ENCODE data around the gene ZDHHC11.
"Not testable (repeated sequence)": the region's sequence is repeated elsewhere in the genome, so short reads cannot be mapped to it uniquely, and the experiment has no call there.

Gene ZDHHC11

DNA sequence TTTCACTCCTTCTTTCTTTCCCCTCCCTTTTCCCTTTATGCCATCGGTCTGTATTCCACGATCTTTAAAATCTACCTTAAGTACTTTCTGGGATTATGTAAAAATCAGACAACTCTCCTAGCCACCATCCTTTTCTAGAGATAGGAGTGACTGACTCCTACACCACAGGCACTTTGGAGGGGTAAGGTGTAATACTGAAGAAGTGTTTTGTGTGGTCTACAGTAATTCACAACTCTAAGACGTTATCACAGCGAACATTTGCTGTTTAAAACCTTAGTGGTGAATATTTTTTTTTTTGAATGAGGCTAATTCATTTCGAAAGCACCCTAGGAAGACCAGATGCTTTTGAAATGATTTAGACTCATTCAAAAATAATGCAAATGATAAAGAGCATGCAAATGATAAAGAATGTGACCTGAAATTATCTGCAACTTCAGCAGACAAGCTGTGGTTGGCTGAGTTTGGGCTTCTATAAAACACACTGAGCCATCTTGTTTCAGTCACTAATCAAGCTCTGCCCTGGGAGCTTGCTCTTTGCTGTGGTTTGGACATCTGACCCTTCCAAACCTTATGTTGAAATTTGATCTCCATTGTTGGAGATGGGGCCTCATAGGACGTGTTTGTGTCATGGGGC lies 52.2 kb downstream of the ZDHHC11 start:
- not testable (repeated sequence) for DNase-seq

DNA sequence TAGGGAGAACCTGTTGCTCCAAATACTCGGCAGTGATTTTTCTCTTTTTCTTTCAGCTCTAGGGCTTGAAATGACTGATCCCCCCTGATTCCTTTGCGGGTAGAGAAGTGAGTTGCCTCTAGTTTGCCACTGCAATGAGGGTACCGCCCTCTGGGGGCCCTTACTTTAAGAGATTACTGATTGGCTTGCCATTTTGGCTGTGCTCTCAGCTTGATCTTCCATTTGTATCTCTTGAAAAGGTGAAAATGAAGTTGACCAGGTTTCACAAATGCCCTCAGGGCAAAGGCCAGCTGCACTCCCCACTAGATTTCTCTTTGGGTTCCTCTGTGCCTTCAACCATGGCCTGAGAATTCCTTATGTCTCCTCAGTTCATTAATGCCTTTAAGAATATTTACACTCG lies 52.8 kb downstream of the ZDHHC11 start:
- not testable (repeated sequence) for DNase-seq

DNA sequence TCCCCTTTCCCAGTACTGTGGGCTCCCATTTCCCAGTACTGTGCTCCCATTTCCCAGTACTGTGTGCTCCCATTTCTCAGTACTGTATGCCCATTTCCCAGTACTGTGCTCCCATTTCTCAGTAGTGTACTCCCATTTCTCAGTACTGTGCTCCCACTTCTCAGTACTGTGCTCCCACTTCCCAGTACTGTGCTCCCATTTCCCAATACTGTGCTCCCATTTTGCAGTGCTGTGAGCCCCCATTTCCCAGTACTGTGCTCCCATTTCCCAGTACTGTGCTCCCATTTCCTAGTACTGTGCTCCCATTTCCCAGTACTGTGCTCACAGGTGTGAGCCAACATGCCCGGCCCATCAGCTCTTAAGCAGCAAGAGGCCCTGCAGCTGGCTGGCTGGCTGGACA lies 54.9 kb downstream of the ZDHHC11 start:
- DNase-seq, result not testable (repeated sequence)

DNA sequence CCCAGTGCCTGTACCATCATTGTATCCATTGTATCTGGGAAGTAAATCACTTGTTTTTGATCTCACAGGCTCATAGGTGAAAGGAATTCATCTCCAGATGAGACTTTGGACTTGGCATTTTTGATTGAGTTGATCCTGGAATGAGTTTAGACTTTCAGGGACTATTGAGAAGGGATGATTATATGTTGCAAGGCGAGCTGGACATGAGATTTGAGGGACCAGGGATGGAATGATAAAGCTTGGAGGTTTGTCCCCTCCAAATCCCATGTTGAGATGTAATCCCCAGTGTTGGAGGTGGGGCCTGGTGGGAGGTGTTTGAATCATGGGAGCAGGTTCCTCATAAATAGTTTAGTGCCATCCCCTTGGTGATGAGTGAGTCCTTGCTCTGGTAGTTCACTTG lies 55.8 kb downstream of the ZDHHC11 start:
- not testable (repeated sequence) for DNase-seq

DNA sequence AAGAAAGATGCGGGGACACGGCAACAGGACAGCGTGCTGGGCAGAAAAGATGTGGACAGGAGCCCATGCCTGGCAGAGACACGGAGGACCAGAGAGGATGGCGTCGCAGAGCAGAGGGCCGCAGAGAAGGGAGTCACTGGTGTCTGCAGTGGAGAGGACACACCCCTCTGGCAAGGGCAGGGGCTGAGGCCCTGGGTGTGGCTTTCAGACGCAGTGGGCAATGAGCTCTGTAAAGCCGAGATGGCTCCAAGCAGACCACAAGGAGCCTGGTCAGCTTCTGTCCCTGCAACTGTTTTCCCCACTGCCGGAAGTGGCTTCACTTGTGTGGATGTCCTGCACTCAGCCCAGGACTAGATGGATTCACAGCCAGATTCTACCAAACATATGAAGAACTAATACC lies 62.1 kb downstream of the ZDHHC11 start:
- DNase-seq, result not testable (repeated sequence)

DNA sequence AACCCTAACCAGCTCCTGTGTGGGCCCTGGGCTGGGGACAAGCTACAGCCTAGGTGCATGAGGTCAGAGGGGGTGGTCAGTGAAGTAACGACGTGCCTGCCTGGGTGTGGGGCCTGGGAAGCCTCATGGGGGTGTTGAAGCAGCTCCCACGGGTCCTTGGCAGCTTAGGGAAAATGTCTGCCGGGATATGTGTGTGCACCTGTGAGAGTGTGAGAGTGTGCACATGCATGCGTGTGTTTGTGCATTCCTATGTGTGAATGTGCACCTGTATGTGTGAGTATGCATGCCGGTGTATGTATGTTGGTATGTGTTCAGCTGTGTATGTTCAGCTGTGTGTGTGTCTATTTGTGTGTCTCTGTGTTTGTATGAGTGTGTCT lies 62.9 kb downstream of the ZDHHC11 start:
- not testable (repeated sequence) for DNase-seq

DNA sequence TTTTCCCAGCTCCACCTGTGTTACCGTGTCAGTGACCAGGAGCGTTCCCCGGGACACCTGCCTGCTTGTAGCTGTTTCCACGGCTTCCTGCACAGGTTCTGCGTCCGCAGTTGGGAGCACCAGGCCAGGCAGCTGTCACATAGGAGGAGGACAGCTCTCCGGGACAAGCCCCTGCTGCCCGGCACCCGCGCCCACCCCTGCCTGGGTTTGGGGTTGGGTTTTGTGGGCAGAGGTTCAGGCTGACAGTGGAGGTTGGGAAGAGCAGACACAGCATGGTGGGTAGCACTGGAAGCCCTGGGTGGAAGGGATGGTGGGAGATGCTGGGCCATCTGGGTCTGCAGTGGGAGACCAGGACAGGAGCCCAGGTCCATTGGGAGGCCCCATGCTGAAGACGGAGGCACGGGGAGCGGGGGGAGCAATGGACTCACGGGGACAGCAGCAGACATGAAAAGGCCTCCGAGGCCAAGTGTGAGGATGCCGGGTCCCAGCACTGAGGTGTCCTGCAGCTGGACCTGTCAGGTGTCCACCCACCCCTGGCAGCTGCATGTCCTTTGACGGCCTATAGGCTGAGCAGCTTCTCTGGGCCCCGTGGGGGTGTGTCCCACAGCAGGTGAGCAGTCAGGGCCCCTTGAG lies 63.4 kb downstream of the ZDHHC11 start:
- not testable (repeated sequence) for DNase-seq

DNA sequence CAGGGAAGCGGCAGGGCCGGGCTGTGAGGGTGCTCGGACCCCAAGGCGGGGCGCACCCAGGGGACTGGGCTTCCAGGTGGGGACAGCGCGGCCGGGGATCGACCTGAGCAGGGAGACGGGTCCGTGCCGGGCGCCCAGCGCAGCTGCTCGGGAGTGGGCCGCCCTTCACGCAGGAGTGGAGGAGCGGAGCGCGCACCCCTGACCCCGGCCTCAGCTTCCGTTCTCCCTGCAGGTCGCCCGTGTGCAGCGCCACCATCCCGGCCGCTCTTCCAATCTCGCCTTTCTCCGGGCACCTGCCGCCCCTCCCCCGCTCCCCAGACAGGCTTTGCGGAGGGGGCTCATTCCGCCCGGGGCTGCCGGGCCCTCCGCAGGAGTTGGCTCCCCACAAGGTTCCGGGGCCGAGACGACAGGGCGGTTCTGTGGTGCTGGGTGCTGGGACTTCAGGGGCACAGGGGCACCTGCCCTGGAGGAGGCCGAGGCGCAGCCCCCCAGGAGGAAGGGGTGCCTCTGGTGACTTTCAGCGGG lies 65.5 kb downstream of the ZDHHC11 start:
- DNase-seq, result peak; percentile 1

DNA sequence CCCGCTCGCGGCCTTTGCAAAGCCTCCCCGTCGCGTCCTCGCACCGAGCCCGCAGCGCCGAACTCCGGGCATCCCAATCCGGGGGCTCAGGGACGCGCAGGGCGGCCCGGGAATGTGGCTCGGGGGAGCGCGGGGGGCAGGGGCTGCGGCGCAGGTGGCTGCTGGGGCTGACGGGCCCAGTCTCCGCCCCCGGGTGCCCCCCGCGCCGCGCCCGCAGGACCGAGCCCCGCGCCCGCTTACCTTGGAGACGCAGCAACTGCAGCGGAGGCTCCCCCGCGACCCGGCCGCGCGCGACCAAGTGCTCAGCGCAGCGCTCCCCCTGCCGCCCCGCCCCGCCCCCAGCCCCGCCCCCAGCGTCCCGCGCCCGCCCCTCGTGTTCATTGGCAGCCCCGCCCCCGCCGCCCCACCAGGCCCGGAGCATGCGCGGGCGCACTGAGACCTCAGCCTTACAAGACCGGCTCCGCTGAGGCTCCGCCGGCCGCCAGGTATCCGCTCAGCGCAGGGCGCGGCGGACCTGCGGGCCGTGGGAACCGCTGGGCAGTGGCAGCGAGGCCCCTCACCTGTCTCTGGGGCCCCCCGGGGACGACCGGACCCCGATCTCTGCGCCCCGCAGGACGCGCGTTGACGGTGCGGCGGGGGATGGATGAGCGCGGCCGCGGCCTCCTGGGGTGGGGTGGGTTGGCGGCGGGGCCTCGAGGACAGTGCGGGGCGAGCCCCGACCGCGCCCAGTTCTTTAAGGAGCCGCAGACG lies 66.2 kb downstream of the ZDHHC11 start, which contains the start of gene ZDHHC11B:
ZDHHC11B (minus strand) TSS at position 302 of the 750 bp plus-strand sequence. CDS start 17,810 bp downstream, outside the sequence.
- DNase-seq, result peak; percentile 14

DNA sequence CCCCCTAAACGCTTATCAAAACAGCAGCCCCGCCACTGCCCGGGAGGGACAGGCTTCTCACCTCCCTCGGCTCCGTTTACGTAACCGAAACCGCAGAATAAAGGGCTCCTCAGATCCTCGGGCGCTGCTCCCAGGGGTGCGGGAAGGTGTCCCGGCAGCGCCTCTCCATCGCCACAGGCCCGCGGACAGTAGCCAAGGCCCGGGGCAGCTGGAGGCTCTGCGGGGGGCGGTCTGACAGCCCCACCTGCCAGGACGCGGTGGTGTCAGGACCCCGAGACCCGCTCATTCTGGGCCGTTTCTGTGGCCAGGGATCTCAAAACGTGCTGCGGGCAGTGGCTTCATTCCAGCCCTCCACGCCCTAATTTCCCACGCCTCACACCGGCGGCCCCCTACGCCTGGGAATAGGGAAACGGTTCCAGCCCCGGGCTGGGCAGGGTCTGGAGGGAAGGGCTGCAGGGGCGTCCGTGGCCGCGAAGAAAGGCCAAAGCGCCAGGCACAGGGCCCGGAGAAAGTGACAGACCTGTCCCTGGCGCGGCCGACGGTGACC lies 66.8 kb downstream of the ZDHHC11 start:
- DNase-seq, result not testable (repeated sequence)

DNA sequence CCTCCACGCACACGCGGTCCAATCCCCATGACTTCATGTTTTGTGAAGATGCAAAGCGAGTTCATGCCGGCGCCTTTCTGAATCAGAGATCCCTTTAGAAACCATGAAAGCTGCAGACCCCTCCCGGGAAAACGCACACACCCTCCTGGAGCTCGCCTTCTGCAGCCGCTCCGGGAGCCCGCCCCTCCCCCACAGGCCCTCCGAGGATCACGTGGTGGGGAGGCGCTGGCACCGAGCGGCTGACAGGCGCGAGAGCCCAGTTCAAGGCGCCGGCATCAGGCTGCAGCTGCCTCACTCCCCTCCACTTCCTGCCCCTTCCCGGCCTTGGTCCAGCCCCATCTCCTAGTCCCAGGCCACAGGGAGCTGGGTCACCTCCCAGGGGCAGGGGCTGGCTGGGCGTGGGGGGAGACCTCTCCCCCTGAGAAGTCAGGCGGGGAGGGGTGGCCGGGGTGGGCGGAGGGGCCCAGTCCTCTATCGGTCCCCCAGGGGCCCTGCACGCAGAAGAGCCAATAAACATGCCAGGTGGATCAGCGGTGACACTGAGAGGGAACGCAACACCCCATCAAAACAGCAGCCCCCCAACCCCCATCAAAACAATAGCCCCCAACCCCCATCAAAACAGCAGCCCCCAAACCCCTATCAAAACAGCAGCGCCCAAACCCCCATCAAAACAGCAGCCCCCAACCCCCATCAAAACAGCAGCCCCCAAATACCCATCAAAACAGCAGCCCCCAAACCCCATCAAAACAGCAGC lies 67.6 kb downstream of the ZDHHC11 start:
- not testable (repeated sequence) for DNase-seq

DNA sequence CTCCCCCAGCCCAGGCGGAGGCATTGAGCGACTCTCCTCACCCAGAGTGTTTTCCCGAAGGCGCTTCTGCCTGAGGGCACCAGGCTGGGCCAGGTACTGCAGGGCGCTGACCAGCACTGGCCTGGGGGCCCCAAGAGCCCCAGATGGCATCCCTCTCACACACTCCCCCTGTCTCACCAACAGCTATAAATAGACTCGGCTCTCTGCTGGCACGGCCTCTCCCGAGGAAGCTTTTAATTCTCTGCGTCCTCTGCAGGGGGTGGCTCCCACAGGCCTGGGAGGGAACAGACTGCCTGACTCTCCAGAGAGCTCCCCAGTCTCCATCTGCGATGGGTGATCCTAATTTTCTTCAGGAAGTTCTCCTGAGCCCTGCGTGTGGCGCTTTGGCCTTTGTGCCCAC lies 68.4 kb downstream of the ZDHHC11 start:
- DNase-seq, result not testable (repeated sequence)

DNA sequence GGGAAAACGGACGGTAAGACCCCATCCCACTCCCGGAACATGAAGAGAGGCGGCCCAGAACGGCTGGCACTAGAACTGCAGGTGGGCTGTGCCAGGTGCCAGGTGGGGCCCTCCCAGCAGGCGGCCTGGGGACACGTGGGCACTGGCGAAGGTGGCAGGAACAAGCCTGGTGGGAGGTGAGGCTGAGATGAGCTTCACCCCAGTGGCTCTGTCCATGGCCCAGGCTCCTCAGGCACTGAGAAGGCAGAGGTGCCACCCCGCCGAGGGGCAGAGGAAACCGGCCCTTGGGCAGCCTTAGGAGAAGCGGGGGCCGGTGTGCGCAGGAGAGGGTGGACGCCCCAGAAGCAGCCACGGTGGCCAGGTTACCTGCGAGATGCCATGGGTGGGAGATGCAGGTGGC lies 70.2 kb downstream of the ZDHHC11 start:
- DNase-seq, result not testable (repeated sequence)

DNA sequence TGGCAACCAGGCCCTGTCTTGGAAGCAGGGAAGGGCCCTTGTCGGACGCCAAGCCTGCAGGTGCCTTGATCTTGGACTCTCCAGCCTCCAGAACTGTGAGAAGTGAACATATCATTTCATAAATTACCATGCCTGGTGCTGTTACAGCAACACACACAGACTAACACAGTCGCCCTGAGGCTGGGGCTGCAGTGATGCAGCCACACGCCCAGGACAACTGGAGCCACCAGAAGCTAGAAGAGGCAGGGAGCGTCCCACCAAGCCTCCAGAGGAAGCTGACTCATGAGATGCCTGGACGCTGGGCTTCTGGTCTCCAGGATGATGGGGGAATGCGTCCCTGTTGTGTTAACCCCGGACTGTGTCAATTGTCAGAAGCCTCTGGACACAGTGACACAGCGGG lies 71.8 kb downstream of the ZDHHC11 start:
- DNase-seq, result not testable (repeated sequence)

DNA sequence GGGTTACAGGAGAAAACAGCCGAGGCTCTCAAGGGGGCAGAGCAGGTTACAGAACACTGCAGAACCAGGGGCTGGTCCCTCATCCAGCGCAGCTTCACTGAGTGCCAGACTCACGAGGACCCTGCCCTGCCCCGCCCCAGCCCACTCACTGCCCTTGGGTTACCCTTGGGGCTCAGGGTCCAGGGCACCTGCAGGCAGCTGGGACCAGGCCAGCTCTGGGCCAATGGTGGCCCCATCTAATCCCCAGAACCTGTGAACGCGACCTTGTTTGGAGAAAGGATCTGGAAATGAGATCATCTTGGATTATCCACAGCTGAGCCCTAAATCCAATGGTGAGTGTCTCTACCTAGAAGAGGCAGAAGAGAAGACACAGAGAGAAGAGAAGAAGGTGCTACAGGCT lies 72.4 kb downstream of the ZDHHC11 start:
- not testable (repeated sequence) for DNase-seq

DNA sequence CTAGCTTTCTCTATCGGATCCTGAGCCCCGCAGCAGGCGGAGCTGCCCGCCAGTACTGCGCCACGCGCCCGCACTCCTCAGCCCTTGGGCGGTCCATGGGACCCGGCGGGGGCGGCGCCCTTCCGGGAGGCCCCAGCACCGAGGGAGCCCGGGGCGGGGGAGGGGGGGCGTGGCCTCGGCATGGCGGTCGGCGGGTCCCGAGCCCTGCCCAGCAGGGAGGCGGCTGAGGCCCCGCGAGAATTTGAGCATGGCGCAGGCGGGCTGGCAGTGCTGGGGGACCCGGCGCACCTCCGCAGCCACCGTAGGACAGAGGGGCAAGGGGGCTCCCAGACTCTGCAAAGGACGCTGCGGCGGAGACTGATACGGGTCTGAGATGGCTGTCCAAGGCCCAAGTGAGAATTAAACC lies 73.0 kb downstream of the ZDHHC11 start:
- DNase-seq, result no peak

DNA sequence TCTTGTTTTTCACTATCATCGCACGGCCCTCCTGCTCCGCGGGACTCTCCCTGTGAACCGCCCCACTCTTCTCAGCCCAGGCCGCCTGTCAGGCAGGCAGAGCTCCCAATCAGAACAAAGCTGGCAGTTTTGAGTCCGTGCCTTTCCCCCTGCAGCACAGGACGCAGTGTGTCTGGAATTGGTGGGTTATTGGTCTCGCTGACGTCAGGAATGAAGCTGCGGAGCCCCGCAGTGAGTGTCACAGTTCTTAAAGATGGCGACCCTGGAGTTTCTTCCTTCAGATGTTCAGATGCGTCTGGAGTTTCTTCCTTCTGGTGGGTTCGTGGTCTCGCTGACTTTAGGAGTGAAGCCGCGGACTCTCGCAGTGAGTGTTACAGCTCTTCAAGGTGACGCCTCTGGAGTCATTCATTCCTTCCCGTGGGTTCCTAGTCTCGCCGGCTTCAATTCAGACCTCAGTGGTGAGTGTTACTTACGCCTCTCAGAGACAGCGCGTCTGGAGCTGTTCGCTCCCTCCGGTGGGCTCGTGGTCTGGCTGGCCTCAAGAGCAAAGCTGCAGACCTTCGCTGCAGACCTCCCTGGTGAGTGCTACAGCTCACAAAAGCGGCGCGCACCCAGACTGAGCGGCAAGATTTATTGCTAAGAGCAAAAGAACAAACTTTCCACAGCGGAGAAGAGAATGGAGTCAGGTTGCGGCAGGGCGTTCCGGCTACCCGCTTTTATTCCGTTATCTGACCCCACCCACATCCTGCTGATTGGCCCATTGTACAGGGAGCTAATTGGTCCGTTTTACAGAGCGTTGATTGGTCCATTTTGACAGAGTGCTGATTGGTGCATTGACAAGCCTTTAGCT lies 73.7 kb downstream of the ZDHHC11 start:
- no peak for DNase-seq

DNA sequence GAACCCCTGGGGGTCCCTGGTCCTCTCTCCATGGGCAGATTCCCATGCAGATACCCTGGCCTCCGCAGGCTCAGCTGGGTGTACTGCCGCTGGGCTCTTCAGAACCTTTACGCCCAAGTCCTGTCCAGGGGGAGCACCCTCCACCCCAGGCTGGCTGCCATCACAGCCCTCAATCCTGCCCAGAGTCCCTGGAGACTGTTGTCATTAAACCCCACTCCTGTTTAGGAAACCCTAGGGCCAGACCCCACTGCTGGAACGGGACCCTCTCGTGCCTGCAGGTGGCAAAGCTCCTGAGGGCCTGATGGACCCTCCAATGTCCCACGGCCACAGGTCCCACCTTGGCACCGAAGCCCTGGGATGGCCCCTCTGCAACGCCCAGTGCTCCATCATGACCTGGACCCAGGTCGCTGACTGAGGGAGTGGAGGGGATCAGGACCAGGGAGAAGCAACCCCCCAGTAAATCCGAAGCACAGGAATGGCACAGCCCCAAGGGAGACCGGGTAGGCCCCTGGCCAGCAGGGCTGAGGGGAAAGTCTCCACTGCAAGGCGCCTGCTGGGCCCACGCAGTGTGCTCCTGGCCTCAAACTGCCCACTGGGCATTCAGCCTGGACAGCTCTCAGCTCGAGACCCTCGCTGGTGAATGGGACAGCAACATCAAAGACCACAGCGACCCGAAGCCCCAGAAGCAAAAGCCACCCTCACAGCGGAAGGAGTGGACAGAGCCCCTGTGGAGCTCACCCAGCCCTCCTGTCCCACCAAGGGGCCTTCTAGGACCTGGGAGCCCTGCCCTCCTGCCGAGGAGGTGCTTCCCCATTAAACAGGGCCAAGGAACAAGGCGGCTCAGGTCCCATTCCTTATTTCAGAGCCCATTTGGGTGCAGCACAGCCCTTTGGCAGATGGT lies 74.6 kb downstream of the ZDHHC11 start:
- DNase-seq, result no peak

DNA sequence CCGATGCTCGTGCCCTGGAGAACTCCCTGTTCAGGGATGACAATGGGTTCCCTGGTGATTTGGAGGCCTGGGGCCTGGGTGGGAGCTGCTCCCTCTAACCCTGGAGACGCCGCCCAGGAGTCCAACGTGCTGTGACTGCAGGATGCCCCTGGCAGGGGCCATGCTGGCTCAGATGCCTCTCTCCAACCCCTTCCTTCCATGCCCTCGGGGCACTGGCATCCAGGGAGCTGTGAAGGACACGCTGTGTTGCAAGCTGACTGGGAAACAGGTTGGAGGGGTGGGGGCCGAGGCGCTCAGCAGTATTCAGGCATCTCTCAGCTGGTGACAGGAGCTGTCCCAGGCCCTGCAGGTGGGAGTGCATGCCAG lies 75.2 kb downstream of the ZDHHC11 start:
- DNase-seq, result not testable (repeated sequence)

DNA sequence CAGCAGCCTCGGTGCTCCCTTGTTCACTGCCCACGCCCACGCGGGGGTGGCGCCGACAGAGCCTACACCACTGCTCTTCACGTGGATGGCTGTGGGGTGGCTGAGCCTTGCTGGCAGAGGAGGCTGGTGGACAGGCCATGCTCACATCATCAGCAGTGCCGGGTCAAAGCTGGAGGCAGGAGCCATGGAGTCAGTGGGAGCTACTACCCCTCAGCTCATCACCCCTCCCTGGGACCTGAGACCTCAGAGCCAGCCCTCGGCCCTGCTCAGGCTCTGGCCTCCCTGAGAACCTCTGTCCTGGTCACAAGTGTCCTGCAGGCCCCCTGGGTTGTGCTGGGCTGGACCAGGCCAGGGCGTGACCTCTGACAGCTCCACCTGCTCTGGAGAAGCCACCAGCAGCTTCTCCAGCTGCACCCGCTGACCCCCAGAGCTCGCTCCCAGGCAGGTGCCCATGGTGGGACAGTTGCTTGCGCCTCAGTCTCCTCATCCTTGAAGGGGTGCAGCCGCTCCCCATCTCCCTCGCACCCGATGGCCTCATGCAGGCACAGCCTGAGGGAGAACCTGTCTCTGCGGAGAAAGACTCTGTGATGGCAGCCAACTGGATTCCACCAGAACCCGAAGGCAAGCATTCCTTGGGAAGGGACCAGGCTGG lies 75.8 kb downstream of the ZDHHC11 start:
- DNase-seq, result not testable (repeated sequence)

Measured in NCI-H2227 treated with DMSO at 0.1 percent for 48 hours (cell line).